ENCODE data around the gene PFDN4. TPM values are rescaled to one million over a fixed set of nuclear protein-coding genes. Genes with fewer than 3 reads are reported as not detected.
A peak's percentile ranks its signal among the peaks of the same experiment; 100 is the strongest.

Gene PFDN4
- total and polyA plus RNA-seq, 2 of the 4 experiments (the other 2 are of a cell fraction) = 14.9 to 93.2 TPM

GRCh38 chr20:54257071-54257816, 49.4 kb downstream of the PFDN4 start:
- H3K4me1 ChIP-seq (ENCODE audit: control insufficient read depth, insufficient read depth, low read length) = peaks cover 6% of the 10 kb centered on the region
- BruUV-seq (replicated peaks) = no TSS peak
- H2BK5ac ChIP-seq (ENCODE audit: low read depth, low read length, poor library complexity, severe bottlenecking) = no peak overlapping the region
- no peak overlapping the region for H3K27ac ChIP-seq (ENCODE audit: insufficient read depth, low read length)
- H2BK20ac ChIP-seq (ENCODE audit: low read depth, low read length) = no peak overlapping the region
- 0 out of 2 replicates have a peak overlapping the region, but pooled peaks have one; percentile 6 for H2BK120ac ChIP-seq (ENCODE audit: low read depth, low read length)
- dilution Hi-C loops (cut with HindIII; ENCODE audit: low sequenced_read_pairs, unreplicated experiment) = no loop called here
- ATAC-seq (ENCODE audit: low read depth) (peak; percentile 61), DNase-seq (peak; percentile 96)
- H3K36me3 ChIP-seq (ENCODE audit: control insufficient read depth, insufficient read depth, low read length) = no peaks in the 10 kb centered on the region
- H3K4me2 ChIP-seq (ENCODE audit: low read depth, low read length) = no peak overlapping the region
- H4K91ac ChIP-seq (ENCODE audit: insufficient read depth, low read depth, low read length) = no peak overlapping the region
- no peak overlapping the region for H3K4me3 ChIP-seq (ENCODE audit: insufficient read depth, low read depth, low read length)
- no peak overlapping the region for H3K9ac ChIP-seq (ENCODE audit: low read depth, low read length)
- H2AFZ ChIP-seq (replicated peaks; ENCODE audit: low read length, poor library complexity) = no peak overlapping the region
- no peaks in the 10 kb centered on the region for H3K27me3 ChIP-seq (ENCODE audit: control insufficient read depth, insufficient read depth, low read length)
- H4K8ac ChIP-seq (ENCODE audit: low read depth in 2 of 2, low read length in 2 of 2) = no peak overlapping the region
- H3K4ac ChIP-seq (ENCODE audit: low read depth, low read length) = no peak overlapping the region
- intact Hi-C loops (cut with micrococcal nuclease) = no loop called here
- H2BK15ac ChIP-seq (ENCODE audit: low read depth, low read length) = no peak overlapping the region
- in situ Hi-C loops (cut with MboI; ENCODE audit: low sequenced_read_pairs) = no loop called here
- no peak overlapping the region for H3K14ac ChIP-seq (replicated peaks; ENCODE audit: low read depth, low read length)
- no peak overlapping the region for H4K5ac ChIP-seq (ENCODE audit: low read depth, low read length)
- H3K9me3 ChIP-seq (ENCODE audit: control insufficient read depth, insufficient read depth, low read length) = no peaks in the 10 kb centered on the region
- 0% methylated on average over 1 of the region's 4 CpGs; no CpG with 5 or more reads in 1 of the 2 experiments for WGBS, 2 experiments (ENCODE audit: extremely low coverage in 2 of 2, insufficient read length in 1 of 2)
- no peaks in the 10 kb centered on the region for H4K20me1 ChIP-seq (ENCODE audit: insufficient read depth, low read length)
- ChIA-PET POLR2A (ENCODE audit: unreplicated experiment) (no interaction called here), CTCF (no interaction called here)
- no peak overlapping the region for H3K23ac ChIP-seq (ENCODE audit: low read depth, low read length)
- no peak overlapping the region for H3K18ac ChIP-seq (ENCODE audit: low read depth, low read length)
- no peaks in the 10 kb centered on the region for H3K79me1 ChIP-seq (ENCODE audit: low read depth in 1 of 2, low read length in 2 of 2)
- no peak overlapping the region for H3K56ac ChIP-seq (ENCODE audit: extremely low read depth, insufficient read depth, low read length)
- no peak overlapping the region for H2AK5ac ChIP-seq (ENCODE audit: low read depth, low read length)
- no peak overlapping the region for H2AK9ac ChIP-seq (replicated peaks; ENCODE audit: low read depth, low read length, poor library complexity)
- H3K9me1 ChIP-seq (ENCODE audit: insufficient read depth, low read length) = peaks cover 2% of the 10 kb centered on the region; the same call in 1 of the 2 replicates
- TF ChIP-seq RCOR1 (IDR thresholded peaks at IDR 0.05; ENCODE audit: insufficient replicate concordance, low read length) (no peak), CHD1 (IDR thresholded peaks at IDR 0.05; ENCODE audit: low read depth, low read length) (no peak), BHLHE40 (IDR thresholded peaks at IDR 0.05; ENCODE audit: low read depth, low read length) (peak; percentile 24; the same call in 1 of the 2 replicates), USF2 (IDR thresholded peaks at IDR 0.05; ENCODE audit: low read depth, low read length) (no peak), RAD21 (IDR thresholded peaks at IDR 0.05; ENCODE audit: low read length) (no peak), CTCF (conservative IDR thresholded peaks at IDR 0.05; ENCODE audit: low read depth, low read length) (no peak), FOS (IDR thresholded peaks at IDR 0.05; ENCODE audit: low read depth, low read length) (peak; percentile 89), RFX5 (IDR thresholded peaks at IDR 0.05; ENCODE audit: low read depth, low read length) (no peak), MAZ (IDR thresholded peaks at IDR 0.05; ENCODE audit: borderline replicate concordance, low read depth, low read length) (no peak), POLR2A (IDR thresholded peaks at IDR 0.05; ENCODE audit: low read depth, low read length) (no peak), SMC3 (IDR thresholded peaks at IDR 0.05; ENCODE audit: low read depth, low read length) (no peak), CEBPB (IDR thresholded peaks at IDR 0.05; ENCODE audit: low read depth, low read length) (peak; percentile 98), NFE2L2 (IDR thresholded peaks at IDR 0.05; ENCODE audit: low read depth, low read length) (no peak), MXI1 (IDR thresholded peaks at IDR 0.05; ENCODE audit: borderline replicate concordance, low read depth, low read length) (no peak), ELK1 (IDR thresholded peaks at IDR 0.05; ENCODE audit: borderline replicate concordance, low read depth, low read length) (no peak), MAFK (IDR thresholded peaks at IDR 0.05; ENCODE audit: low read depth, low read length) (no peak)
